ENCODE measurements around the gene TMEM120A.

TMEM120A gene

DNA sequence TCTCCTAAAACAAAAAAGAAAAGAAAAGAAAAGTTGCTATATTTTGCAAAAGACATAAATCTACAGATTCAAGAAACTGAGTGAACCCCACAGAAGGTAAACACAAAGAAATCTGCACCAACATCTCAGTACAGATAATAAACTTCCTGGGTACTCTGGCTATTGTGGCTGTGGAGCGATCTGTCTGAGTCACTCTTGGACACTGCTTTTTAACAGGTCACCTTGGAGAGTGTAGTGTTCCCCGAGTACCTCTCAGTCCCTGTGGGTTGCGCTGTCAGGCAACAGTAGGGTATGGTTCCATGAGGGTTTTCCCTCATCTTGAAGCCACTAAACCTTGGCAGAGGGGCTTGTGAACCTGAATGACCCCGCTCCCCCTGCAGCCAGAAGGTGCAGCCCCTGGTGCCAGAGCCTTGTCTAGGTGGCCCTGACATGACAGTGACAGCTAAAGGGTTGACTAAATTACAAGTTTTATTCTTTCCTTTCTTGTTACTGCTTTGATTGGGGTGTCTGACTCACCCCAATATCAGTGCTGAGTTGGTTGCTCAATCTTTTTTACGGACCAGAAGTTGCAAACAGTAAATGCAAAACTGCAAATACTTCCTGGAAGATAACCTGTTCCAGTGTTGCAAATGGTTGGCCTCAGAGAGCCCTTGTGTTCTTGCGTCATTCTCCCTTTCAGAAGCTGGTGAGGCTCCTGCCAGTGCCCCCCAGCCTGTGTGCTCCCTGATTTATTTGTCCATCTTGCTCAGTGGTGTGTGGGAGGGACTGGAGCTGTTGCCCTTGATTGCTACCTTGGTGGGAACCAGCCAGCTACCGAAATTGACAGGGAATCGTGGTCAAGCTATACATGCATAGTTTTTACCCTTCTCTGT lies 48.9 kb downstream of the TMEM120A start:
- TF ChIP-seq, protein P1, sequence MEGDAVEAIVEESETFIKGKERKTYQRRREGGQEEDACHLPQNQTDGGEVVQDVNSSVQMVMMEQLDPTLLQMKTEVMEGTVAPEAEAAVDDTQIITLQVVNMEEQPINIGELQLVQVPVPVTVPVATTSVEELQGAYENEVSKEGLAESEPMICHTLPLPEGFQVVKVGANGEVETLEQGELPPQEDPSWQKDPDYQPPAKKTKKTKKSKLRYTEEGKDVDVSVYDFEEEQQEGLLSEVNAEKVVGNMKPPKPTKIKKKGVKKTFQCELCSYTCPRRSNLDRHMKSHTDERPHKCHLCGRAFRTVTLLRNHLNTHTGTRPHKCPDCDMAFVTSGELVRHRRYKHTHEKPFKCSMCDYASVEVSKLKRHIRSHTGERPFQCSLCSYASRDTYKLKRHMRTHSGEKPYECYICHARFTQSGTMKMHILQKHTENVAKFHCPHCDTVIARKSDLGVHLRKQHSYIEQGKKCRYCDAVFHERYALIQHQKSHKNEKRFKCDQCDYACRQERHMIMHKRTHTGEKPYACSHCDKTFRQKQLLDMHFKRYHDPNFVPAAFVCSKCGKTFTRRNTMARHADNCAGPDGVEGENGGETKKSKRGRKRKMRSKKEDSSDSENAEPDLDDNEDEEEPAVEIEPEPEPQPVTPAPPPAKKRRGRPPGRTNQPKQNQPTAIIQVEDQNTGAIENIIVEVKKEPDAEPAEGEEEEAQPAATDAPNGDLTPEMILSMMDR (IDR thresholded peaks at IDR 0.05; ENCODE audit: insufficient read depth, low read length, poor library complexity, severe bottlenecking) = no peak
- DNase-seq (ENCODE audit: extremely low read depth, insufficient read length) = no peak
- Histone ChIP-seq H3K36me3 (ENCODE audit: control insufficient read depth, insufficient read depth, low read length) (peaks cover 2% of the 10 kb centered on the region; the same call in 1 of the 2 replicates), H3K4me3 (replicated peaks; ENCODE audit: low read depth, low read length) (no peak overlapping the region), H3K27me3 (replicated peaks; ENCODE audit: control insufficient read depth, insufficient read depth, low read length) (no peaks in the 10 kb centered on the region)

DNA sequence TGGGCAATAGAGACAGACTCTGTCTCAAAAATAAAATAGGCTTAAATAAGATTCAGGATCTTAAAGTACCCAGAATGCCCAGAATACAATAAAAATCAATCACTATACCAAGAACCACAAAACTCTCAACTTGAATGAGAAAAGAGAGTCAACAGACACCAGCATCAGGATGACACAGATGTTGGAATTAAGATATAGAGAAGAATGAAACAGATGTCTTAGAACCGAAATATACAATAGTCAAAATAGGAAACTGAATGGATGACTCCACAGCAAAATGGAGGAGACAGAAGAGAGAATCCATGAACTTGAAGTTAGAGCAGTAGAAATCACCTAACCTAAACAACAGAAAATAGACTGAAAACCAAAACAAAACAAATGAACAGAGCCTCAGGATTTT lies 49.9 kb downstream of the TMEM120A start:
- TF ChIP-seq, protein P1 (IDR thresholded peaks at IDR 0.05; ENCODE audit: insufficient read depth, low read length, poor library complexity, severe bottlenecking) = no peak
- no peak overlapping the region for H3K4me3 ChIP-seq (replicated peaks; ENCODE audit: low read depth, low read length)
- H3K36me3 ChIP-seq (ENCODE audit: control insufficient read depth, insufficient read depth, low read length) = peaks cover 2% of the 10 kb centered on the region; the same call in 1 of the 2 replicates
- DNase-seq (ENCODE audit: extremely low read depth, insufficient read length) = no peak
- H3K27me3 ChIP-seq (replicated peaks; ENCODE audit: control insufficient read depth, insufficient read depth, low read length) = no peaks in the 10 kb centered on the region

DNA sequence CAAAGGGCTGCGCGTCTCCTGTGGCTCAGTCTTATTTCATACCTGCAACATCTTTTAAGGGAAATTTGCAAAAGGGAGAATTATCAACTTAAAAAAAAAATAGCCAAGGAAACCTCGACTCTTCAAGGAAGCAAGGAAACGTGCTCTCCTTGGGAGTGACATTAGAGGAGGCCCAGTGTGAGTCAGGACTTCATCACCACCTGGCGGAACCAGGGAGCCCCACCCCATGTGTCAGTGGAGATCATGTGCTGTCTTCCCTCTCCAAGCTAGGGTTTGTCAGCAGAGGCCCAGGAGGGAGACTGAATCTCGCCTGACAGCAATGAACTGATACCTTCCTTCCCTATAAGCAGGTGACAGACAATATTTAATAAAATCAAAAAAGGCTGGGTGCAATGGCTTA lies 50.5 kb downstream of the TMEM120A start:
- H3K36me3 ChIP-seq (ENCODE audit: control insufficient read depth, insufficient read depth, low read length) = peaks cover 3% of the 10 kb centered on the region; the same call in 1 of the 2 replicates
- no peak for DNase-seq (ENCODE audit: extremely low read depth, insufficient read length)

DNA sequence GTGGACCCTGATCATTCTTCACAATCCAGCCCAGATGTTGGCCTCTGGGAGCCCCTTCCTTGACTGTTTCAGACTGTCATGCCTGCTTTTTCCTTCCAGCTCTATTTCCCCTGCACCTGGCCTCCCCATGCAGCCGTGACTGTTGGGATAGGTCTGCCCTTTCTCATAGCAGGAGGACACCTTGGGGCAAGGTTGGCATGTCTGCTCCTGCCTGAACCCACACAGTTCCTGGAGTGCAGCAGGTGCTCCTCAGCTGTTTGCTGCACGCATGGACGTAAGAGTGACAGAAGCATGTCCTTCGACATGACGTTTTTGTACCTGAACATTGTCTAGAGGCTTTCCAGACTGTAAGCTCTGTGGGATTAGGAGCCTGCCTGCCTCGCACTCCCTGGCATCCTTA lies 55.5 kb downstream of the TMEM120A start:
- no peak overlapping the region for H3K4me3 ChIP-seq (replicated peaks; ENCODE audit: low read depth, low read length)
- H3K36me3 ChIP-seq (ENCODE audit: control insufficient read depth, insufficient read depth, low read length) = peaks cover 3% of the 10 kb centered on the region
- TF ChIP-seq, protein P1 (IDR thresholded peaks at IDR 0.05; ENCODE audit: insufficient read depth, low read length, poor library complexity, severe bottlenecking) = no peak
- no peak for DNase-seq (ENCODE audit: extremely low read depth, insufficient read length)
- no peaks in the 10 kb centered on the region for H3K27me3 ChIP-seq (replicated peaks; ENCODE audit: control insufficient read depth, insufficient read depth, low read length)

More for the DNA sequence above, 50.5 kb downstream of the TMEM120A start:
- H3K27me3 ChIP-seq (replicated peaks; ENCODE audit: control insufficient read depth, insufficient read depth, low read length) = no peaks in the 10 kb centered on the region
- TF ChIP-seq, protein P1 (IDR thresholded peaks at IDR 0.05; ENCODE audit: insufficient read depth, low read length, poor library complexity, severe bottlenecking) = no peak
- H3K4me3 ChIP-seq (replicated peaks; ENCODE audit: low read depth, low read length) = no peak overlapping the region

DNA sequence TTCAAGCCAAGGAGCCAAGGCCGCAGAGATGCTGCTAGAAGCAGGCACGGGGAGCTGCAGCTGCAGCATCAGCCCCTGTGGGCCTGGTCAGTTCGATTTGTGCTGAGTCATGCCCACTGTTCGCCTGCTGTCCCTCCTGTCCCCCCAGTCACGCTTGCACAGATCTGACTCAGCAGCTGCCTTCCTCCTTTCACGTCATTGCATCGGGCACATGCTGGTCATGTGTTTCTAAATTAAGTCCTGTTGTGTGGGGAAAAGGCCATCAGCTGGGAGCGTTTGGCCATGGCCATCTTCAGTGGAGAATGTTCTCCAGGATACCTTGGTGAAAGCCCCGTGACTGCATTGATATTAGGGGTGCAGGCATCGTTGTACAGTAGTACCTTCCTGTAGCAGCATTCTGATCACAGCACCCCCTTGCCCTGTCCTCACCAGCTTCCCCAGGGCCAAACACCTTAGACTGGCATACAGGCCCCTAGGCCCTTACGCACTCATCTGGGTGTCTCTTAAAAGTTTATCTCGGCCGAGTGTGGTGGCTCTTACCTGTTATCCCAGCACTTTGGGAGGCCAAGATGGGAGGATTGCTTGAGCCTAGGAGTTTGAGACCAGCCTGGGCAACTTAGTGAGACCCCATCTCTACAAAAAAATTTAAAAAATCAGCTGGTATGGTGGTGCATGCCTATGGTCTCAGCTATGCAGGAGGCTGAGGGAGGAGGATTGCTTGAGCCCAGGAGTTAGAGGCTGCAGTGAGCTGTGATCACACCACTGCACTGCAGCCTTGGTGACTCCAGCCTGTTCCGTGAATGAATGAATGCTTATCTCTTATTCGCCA lies 56.2 kb downstream of the TMEM120A start:
- no peak for DNase-seq (ENCODE audit: extremely low read depth, insufficient read length)
- Histone ChIP-seq H3K4me3 (replicated peaks; ENCODE audit: low read depth, low read length) (no peak overlapping the region), H3K27me3 (replicated peaks; ENCODE audit: control insufficient read depth, insufficient read depth, low read length) (no peaks in the 10 kb centered on the region), H3K36me3 (ENCODE audit: control insufficient read depth, insufficient read depth, low read length) (peaks cover 3% of the 10 kb centered on the region)
- TF ChIP-seq, protein P1 (IDR thresholded peaks at IDR 0.05; ENCODE audit: insufficient read depth, low read length, poor library complexity, severe bottlenecking) = no peak
